HEK293T (cell line): Measurements from ENCODE around the gene MTERF4.

ENCODE experiments used
- CTCF ChIA-PET: fragments of 350-600 bp; formaldehyde crosslinking; extraction: SDS; loops from one replicate; lab custom pipeline; 2021; ENCODE audit warnings: antibody characterized with exemption, inconsistent platforms; lab: Yijun Ruan, JAX
- POLR2A ChIA-PET: fragments of 350-600 bp; formaldehyde crosslinking; extraction: SDS; loops from one replicate; lab custom pipeline; 2020; ENCODE audit warnings: antibody characterized with exemption, inconsistent platforms; lab: Yijun Ruan, JAX
- DNase-seq: peaks from one replicate; pipeline ENCODE4 v3.0.0; 2012; ENCODE audit warnings: mixed read lengths; ENCODE audit errors: extremely low spot score
- ARNT ChIP-seq: fragments of 450-650 bp; IDR thresholded peaks from 2 replicates; pipeline ENCODE4 v1.6.1; 2017; ENCODE audit warnings: mild to moderate bottlenecking
- BHLHE40 ChIP-seq: fragments of 450-650 bp; IDR thresholded peaks from 2 replicates; pipeline ENCODE4 v1.6.1; 2016; ENCODE audit warnings: mild to moderate bottlenecking, moderate library complexity, borderline replicate concordance
- CTBP1 ChIP-seq: fragments of 450-650 bp; IDR thresholded peaks from 2 replicates; pipeline ENCODE4 v1.6.1; 2016; ENCODE audit warnings: borderline replicate concordance
- ELF4 ChIP-seq: fragments of 450-650 bp; IDR thresholded peaks from 2 replicates; pipeline ENCODE4 v1.6.1; 2017; ENCODE audit warnings: antibody characterized with exemption
- FOXA1 ChIP-seq: fragments of 450-650 bp; IDR thresholded peaks from 2 replicates; pipeline ENCODE4 v1.6.1; 2016; ENCODE audit warnings: mild to moderate bottlenecking
- FOXK2 ChIP-seq: fragments of 450-650 bp; IDR thresholded peaks from 2 replicates; pipeline ENCODE4 v1.6.1; 2016; ENCODE audit warnings: mild to moderate bottlenecking
- FOXM1 ChIP-seq: fragments of 450-650 bp; IDR thresholded peaks from 2 replicates; pipeline ENCODE4 v1.6.1; 2017; ENCODE audit warnings: mild to moderate bottlenecking, borderline replicate concordance
- HDGF ChIP-seq: fragments of 450-650 bp; IDR thresholded peaks from 2 replicates; pipeline ENCODE4 v1.6.1; 2017; ENCODE audit warnings: antibody characterized with exemption, borderline replicate concordance
- L3MBTL2 ChIP-seq: fragments of 450-650 bp; conservative IDR thresholded peaks from 2 replicates; pipeline ENCODE4 v1.6.1; 2016; ENCODE audit warnings: mild to moderate bottlenecking
- LEF1 ChIP-seq: fragments of 450-650 bp; IDR thresholded peaks from 2 replicates; pipeline ENCODE4 v1.6.1; 2017; ENCODE audit warnings: mild to moderate bottlenecking, borderline replicate concordance
- NFRKB ChIP-seq: fragments of 450-650 bp; IDR thresholded peaks from 2 replicates; pipeline ENCODE4 v1.6.1; 2016; ENCODE audit warnings: mild to moderate bottlenecking, moderate library complexity
- PKNOX1 ChIP-seq: fragments of 450-650 bp; IDR thresholded peaks from 2 replicates; pipeline ENCODE4 v1.6.1; 2016
- SP1 ChIP-seq: fragments of 450-650 bp; IDR thresholded peaks from 2 replicates; pipeline ENCODE4 v1.6.1; 2017
- SUZ12 ChIP-seq: fragments of 450-650 bp; IDR thresholded peaks from 2 replicates; pipeline ENCODE4 v1.6.1; 2016; ENCODE audit warnings: mild to moderate bottlenecking
- TARDBP ChIP-seq: fragments of 450-650 bp; IDR thresholded peaks from 2 replicates; pipeline ENCODE4 v1.6.1; 2016
- ZNF384 ChIP-seq: fragments of 450-650 bp; IDR thresholded peaks from 2 replicates; pipeline ENCODE4 v1.6.1; 2016

MTERF4 gene

DNA sequence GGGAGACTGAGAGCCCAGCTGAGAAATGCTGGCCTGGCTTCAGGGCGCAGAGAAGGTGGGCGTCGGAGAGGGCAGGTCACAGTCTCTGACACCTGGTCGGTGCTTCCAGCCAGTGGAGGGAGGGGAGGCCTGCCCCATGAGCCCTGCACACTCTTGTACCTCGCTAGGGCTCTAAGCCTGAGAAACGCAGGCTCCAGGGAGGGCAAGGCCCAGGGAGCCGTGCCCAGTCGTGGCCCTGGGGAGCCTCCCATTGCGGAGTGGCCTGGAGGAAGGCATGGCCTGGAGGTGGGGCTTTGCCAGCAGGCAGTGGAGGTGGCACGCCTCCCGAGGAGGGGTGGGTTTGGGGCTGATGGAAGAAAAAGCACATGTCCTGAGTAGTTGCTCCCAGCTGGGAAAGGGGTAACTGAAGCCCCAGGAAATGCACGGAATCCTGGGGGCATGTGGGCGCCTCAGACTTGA lies 39.0 kb downstream of the MTERF4 start:
- TF ChIP-seq NFRKB (no peak), PKNOX1 (no peak), ARNT (no peak), ELF4 (no peak), L3MBTL2 (no peak), BHLHE40 (no peak), CTBP1 (no peak), SUZ12 (no peak), HDGF (no peak), FOXA1 (no peak), SP1 (no peak)
- POLR2A ChIA-PET = no interaction called here
- no peak for DNase-seq
- CTCF ChIA-PET = no interaction called here

DNA sequence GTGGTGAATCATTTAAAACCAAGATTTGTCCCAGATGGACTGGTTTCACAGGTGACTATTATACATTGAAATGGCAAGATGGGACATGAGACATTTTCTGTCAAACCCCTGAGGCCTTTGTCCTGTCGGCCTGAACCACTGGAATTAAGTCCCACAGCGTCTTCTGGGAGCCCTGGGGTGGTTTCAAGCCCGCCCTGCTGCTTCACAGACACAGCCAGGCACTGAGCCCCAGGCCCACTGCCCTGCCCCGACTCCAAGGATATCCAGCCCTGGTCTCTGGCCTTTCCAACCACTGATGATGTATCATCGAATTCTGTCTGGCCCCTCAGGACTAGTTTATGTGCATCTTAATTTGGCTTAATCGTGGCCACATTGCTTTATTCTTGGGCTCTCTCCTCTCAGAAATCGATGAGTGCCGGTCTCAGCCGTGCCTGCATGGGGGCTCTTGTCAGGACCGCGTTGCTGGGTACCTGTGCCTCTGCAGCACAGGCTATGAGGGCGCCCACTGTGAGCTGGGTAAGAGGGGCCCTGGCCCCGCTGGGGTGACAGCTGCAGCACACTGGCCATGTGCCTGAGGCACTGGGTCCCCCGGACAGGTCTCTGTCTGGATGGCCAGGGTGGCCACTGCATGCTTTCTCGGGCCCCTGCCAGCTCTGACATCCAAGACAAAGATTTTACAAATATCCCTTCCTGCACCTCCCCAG lies 39.5 kb downstream of the MTERF4 start:
- no peak for DNase-seq
- ChIA-PET POLR2A (no interaction called here), CTCF (no interaction called here)
- no peak for TF ChIP-seq HDGF
- no peak for TF ChIP-seq TARDBP
- TF ChIP-seq NFRKB = no peak
- no peak for TF ChIP-seq SP1
- no peak for TF ChIP-seq ZNF384
- TF ChIP-seq CTBP1 = no peak
- no peak for TF ChIP-seq ELF4
- no peak for TF ChIP-seq L3MBTL2
- TF ChIP-seq LEF1 = no peak
- no peak for TF ChIP-seq FOXM1
- TF ChIP-seq PKNOX1 = no peak
- TF ChIP-seq FOXA1 = no peak
- no peak for TF ChIP-seq FOXK2

DNA sequence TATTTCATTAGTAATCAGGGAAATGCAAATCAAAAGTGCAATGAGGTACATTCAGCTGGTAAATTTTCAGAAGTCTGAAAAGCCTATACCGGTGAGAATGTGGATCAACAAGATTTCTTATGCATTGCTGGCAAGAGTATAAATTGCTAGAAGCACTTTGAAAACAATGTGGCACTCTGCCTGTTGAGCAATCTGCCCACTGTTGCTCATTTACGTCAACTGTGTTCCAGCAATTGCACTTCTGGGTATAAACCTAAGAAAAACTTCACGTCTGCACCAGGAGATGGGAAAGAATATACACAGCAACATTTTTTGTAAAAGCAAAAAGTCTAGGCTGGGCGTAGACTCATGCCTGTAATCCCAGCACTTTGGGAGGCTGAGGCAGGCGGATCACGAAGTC lies 40.8 kb downstream of the MTERF4 start:
- POLR2A ChIA-PET = no interaction called here
- no peak for DNase-seq
- CTCF ChIA-PET = no interaction called here
- no peak for TF ChIP-seq ELF4
- no peak for TF ChIP-seq CTBP1
- TF ChIP-seq ARNT = no peak
- no peak for TF ChIP-seq FOXA1
- no peak for TF ChIP-seq SP1
- TF ChIP-seq LEF1 = no peak
- TF ChIP-seq BHLHE40 = no peak

- ChIA-PET POLR2A (no interaction called here), CTCF (no interaction called here)
- DNase-seq = no peak
- no peak for TF ChIP-seq ARNT
- no peak for TF ChIP-seq CTBP1
- TF ChIP-seq HDGF = no peak
- TF ChIP-seq FOXK2 = no peak
- no peak for TF ChIP-seq BHLHE40
- no peak for TF ChIP-seq FOXM1
- no peak for TF ChIP-seq SUZ12
- TF ChIP-seq TARDBP = no peak
- no peak for TF ChIP-seq FOXA1
- no peak for TF ChIP-seq NFRKB
- TF ChIP-seq L3MBTL2 = no peak
- no peak for TF ChIP-seq SP1
- TF ChIP-seq LEF1 = no peak
- no peak for TF ChIP-seq ZNF384
- TF ChIP-seq ELF4 = no peak
Measured at GRCh38 chr2:241053576-241054251, 48.4 kb downstream of the MTERF4 start.

DNA sequence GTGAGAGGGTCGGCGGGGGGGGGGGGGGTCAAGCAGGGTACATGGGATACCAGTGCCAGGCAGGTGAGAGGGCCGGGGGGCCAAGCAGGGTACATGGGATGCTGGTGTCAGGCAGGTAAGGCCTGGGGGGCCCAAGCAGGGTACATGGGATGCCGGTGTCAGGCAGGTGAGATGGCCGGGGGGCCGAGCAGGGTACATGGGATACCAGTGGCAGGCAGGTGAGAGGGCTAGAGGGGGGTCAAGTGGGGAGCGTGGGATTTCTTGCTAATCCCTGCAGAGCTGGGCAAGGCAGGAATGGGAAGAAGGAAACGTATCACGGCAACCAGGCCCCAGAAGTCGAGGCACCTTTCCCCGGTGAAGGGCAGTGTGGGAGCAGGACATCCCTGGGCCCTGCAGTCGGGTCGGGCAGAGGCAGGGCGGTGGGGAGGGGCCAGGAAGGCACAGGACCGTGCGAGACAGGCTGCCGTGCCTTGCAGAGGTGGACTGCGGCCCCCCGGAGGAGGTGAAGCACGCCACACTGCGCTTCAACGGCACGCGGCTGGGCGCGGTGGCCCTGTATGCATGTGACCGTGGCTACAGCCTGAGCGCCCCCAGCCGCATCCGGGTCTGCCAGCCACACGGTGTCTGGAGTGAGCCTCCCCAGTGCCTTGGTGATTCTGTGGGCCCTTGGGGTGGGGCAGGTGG lies 49.3 kb downstream of the MTERF4 start:
- CTCF ChIA-PET = no interaction called here
- POLR2A ChIA-PET = no interaction called here
- DNase-seq = no peak
- no peak for TF ChIP-seq ZNF384

DNA sequence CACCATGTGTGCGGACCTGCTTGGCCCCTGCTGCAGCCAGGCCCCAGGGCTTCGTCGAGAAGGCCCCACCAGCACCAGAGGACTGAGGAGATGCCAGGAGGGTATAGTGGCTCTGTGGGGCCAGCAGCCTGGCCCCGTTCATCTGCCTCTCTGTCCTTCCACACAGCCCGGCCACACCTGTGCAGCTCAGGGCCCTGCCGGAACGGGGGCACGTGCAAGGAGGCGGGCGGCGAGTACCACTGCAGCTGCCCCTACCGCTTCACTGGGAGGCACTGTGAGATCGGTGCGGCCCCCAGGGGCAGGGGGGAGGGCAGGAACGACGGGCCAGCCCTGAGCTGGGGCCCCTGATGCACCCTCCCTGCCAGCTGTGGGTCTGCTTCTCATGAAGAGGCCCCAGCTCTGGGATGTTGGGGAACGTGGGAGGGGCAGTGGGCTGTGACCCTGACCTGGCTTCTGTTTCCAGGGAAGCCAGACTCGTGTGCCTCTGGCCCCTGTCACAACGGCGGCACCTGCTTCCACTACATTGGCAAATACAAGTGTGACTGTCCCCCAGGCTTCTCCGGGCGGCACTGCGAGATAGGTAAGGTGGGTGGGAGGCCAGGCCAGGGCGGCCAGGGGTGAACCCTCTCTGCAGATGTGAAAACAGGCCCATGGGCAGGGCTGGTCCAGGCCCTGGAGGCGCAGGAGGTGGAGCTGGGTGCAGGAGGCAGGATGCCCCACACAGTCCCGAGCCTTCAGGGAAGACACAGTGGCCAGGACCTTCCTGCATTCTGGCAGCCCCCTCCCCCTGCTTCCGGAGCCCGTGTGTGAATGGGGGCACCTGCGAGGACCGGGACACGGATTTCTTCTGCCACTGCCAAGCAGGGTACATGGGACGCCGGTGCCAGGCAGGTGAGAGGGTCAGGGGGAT lies 50.3 kb downstream of the MTERF4 start:
- TF ChIP-seq NFRKB (no peak), FOXA1 (no peak), PKNOX1 (no peak), TARDBP (no peak), ELF4 (no peak), LEF1 (no peak)
- ChIA-PET POLR2A (no interaction called here), CTCF (no interaction called here)
- DNase-seq = no peak
